ENCODE results near the gene PRSS50. TPM values are rescaled to one million over a fixed set of nuclear protein-coding genes. Genes with fewer than 3 reads are reported as not detected.

The PRSS50 gene
- polyA plus RNA-seq, 3 donors = 2.9 to 4.8 (median 3.2) TPM

DNA sequence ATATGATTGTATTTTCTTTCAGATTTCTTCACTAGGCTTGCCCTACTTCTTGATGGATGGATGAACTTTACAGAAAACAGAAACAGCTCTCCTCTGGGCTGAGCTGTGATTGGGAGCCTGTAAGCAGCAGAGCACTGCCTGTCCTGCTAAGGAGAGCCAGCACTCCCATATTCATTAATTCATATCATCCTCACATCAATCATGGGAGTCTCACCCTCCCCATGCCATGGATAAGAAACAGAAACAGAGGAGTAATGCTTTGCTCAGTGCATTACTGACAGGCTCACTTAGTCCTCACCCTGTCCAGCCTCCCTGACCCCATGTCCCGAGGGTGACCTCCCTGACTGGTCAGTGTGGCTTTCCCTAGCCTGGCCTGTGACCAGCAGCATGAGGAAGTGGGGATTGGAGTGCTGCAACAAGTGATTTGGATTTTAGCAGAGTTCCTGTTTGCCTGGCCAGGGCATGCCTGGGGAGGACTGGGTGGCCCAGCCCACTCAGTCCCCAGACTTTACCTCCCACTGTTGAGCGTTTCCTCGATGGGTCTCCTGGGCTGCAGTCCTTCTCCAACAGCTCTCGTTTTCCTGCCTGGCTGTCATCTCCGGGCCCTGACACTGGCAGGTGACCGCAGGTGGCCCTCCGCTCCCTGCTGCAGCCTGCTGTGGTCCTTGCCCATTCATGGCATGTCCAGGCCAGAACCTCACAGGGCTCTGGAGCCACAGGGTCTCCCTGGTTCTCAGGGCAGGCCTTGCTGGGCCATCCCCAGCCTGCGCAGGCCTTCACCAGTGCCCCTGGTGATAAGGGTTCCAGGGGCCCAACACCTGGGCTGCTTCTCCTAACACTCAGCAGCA lies 17.8 kb downstream of the PRSS50 start:
- DNase-seq (ENCODE audit: extremely low read depth in 1 of 11, low read depth in 9 of 11, low spot score in 4 of 11) = no peak

DNA sequence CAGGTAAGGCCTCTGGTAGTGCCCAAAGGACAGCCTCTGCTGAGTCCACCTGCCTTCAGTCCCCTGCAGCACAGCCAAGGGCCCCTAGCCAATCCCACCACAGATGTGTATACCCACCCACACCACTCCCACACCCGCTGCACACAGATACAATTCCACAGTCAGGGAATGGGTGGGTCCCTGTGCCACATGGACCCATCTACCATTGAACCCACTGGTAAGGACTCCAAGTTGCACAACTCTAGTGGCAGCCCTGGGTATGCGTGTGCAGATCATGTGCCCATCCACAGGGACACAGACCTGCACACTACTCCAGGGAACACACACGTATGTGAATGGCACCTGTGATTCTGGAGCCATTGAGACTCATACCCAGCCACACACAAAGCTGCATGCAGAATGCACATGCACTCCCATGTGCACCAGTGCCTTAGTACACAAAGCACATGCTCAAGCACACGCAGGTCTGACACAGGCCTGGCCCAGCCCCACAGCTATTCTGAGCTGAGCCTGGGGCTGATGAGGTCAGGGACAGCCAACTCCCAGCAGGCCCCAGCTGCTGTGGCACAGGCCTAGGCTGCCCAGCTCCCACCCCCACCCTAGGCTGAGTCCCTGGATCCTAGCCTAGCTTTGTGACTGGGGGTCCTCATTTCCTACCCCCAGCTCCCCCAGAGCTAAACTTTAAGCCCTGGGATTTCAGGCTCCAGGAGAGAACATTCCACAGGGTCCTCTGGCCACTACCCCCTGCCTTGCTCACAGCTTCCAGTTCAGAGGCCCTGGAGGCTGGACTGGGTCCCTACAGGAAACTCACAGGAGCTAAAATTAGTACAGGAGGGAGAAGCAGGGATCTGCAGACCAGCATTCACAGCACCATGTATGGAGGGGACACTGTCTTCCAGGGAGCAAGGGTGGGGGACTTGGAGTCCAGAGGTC lies 21.4 kb downstream of the PRSS50 start:
- DNase-seq (ENCODE audit: extremely low read depth in 1 of 11, low read depth in 9 of 11, low spot score in 4 of 11) = no peak

DNA sequence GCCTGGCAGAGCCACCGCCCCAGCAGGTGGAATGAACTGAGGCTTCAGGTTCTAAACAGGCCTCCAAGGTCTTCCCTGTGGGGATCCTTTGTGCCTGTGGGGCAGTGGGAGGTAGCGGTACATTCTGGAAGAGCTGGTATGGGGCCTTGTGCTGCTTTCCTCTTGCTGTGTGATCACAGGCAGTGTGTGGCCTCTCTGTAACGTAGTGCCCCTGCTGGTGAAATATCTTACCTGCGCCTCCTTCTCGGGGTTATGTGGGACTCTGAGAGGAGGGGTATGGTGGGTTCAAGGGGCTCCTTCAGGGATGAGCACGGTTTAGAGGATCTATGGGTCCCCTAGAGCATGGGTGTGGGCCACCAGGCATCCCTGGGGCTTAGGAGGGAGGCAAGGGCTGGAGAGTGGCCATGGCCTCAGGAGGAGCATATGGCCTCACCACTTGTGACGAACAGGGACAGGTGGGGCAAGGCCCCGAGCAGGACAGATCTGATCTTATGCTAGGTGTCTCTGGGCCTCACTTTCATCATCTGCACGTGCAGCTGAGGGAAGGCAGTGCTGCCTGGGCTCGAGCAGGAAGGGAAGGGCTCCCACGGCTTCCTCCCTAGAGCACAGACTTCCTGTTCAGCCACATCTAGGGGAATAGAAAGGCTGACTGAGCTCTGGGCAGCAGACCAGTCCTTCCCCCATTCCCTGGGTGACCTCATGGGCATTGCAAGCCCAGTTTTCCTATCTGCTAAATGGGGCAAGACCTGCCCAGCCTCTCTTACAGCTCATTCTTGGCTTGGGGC lies 22.3 kb downstream of the PRSS50 start:
- no peak for DNase-seq (ENCODE audit: extremely low read depth in 1 of 11, low read depth in 9 of 11, low spot score in 4 of 11)

DNA sequence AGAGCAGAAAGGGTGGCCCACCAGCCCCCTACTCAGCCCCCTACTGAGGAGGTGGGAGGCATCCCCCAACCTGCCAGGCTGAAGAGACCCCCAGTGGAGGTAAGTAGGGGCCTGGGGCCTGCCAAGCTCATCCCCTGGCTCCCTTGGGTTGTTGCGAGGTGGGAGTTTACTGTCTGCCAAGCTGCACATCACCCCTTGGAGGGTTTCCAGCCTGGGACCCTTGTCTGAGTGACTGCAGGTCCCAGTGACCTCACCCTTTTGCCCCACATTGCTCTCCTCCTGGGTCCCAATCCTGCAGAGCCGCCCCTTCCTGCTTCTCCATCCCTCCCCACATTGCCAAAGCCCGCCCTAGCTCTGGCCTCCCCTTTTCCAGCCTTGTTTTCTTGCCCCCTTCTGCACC lies 23.1 kb downstream of the PRSS50 start:
- DNase-seq (ENCODE audit: extremely low read depth in 1 of 11, low read depth in 9 of 11, low spot score in 4 of 11) = no peak

DNA sequence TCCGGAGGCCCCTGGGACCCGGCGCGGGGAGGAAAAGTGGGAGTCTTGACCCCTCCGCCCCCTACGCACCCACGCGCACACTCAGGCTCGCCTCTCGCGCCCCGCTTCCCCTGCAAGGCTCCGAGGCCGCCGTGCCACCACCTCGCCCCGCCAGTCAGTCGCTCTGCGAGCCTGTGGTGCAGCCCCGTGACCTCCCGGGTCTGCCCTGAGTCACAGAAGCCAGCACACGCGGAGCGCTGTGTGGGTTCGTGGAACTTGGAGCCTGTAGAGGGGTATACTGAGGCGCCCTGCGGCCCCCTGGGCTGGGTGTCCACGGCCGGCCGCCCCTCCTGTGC lies 23.8 kb downstream of the PRSS50 start:
- DNase-seq (ENCODE audit: extremely low read depth in 1 of 11, low read depth in 9 of 11, low spot score in 4 of 11) = no peak

DNA sequence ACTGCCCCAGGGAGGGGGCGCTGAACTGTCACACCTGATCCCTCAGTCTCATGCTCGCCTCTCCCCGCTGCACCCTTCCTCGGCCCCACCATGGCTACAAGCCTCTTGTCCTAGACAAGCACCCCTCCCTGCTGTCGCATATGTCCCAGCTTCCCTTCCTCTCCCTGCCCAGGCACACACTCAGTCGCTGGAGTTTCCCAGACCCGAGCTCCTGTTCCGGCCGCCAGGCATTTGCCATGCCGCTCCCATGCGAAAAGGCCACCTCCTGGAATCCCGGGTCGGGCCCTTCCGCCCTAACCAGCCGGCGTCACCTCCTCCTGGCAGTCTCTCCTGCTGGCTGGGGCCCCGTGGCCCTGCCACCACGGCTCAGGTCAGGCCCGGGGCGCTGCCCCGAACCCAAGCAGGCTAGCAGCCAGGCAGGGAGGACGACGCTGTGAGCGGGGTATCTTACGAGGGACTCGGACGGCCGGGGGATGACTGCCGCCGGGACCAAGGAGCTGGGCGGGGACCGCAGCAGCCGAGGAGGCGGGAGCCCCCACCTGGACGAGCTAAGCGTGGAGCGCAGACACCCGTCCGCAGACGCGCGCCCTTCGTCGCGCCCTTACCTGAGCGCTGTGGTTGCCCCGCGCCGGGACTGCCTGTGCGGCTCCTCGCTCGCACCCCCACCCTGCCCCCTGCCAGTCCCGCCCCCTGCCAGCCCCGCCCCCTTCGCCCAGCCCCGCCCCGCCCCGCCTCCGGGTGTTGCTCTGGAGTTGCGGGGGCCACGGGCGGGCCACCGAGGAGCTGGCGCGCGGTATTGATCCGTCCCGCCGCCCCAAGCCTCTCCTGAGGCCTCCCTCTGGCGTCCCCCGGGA lies 24.4 kb downstream of the PRSS50 start, which contains the start of gene ALS2CL:
ALS2CL (minus strand) TSS at position 642 of the 854 bp plus-strand sequence. CDS start 4,239 bp downstream, outside the sequence.
- no peak for DNase-seq (ENCODE audit: extremely low read depth in 1 of 11, low read depth in 9 of 11, low spot score in 4 of 11)

DNA sequence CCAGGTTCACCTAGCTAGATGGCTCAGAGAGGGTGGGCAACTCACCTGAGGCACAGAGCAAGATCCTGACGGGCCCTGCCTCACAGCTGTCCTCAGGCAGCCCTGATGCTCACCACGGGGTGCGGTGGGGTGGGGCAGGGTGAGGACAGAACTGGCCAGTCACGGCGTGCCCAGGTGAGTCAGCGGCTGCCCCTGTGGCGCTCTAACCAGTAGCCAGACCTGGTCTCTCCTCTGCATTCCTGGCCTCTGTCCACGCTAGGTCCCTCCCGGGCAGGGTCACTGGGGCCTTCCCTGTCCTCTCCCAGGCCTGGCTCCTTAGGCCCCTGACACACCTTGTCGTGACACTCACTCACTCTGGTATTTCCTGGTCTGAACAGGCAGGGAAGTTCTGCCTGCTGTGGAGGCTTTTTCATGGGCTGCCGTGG lies 25.1 kb downstream of the PRSS50 start:
- DNase-seq (ENCODE audit: extremely low read depth in 1 of 11, low read depth in 9 of 11, low spot score in 4 of 11) = no peak

DNA sequence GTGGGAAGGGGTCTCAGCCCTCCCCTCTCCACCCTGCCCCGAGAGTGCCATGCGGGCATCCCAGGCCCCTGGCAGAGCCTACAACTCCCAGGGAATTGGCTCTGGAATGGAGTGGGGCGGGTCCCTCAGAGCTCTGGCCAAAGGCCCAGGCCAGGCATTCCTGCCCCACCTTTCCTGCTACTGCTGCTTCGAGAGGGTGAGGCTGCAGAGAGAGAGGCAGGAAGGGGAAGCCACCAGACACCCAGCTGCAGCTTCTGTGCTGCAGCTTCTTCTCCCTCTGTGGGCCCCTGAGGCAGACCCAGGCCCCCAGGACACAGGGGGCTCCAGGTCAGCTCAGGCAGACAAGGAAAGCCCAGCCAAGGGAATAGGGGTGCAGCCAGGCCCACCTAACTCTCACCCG lies 26.9 kb downstream of the PRSS50 start:
- no peak for DNase-seq (ENCODE audit: extremely low read depth in 1 of 11, low read depth in 9 of 11, low spot score in 4 of 11)

DNA sequence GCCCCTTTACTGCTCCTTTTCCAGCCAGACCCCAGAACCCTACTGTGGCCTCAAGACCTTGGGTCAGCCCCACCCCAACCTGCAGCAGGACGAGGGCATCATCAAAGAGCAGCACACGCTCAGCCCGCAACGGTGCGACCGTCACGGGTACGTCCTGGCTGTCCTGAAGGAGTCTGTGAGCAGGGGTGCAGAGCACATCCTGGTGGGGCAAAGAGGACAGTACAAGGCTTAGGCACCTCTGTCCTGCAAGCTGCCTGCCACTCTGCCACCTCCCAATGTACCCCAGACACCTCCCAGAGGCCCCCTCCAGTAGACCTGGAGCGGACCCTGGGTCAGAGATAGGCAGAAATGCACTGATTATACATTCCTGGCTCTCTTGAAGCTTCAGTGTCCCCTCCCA lies 32.2 kb downstream of the PRSS50 start:
- no peak for DNase-seq (ENCODE audit: extremely low read depth in 1 of 11, low read depth in 9 of 11, low spot score in 4 of 11)

DNA sequence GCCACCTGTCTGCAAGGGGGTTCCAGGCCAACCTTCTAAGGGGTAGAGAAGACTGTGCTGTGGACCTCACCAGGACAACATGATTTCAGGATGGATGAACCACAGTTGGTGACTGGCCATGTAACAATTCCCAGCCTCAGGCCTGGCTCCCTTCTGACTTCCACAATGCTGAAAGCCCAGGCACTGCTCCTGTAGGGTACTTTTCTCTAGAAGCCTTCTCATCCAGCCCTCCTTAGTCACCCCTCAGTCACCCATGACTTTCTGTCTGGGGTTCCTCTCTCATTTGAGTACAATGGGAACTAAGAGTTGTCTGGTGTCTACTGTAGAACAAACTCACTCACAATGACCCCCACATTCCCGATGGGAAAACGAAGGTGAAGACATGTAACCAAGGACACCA lies 32.8 kb downstream of the PRSS50 start:
- no peak for DNase-seq (ENCODE audit: extremely low read depth in 1 of 11, low read depth in 9 of 11, low spot score in 4 of 11)

DNA sequence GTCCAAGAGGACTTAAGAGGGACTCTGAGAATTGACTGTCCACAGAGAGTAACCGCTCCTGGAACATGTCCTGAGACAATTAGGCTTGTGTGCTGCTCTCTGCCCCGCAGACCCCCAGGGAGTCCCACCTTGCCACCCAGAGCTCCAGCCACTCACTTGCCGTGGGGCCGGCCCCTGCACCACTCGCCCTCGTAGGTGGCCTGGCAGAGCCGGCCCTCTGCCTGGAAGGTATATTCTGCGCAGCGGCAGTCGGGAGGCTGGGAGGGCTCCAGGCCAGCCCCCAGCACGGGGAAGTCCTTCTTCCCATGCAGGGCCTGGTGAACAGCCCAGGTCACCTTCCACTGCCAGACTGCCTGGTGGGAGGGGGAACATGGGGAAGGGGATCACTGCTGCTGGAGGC lies 34.7 kb downstream of the PRSS50 start:
- DNase-seq (ENCODE audit: extremely low read depth in 1 of 11, low read depth in 9 of 11, low spot score in 4 of 11) = no peak

DNA sequence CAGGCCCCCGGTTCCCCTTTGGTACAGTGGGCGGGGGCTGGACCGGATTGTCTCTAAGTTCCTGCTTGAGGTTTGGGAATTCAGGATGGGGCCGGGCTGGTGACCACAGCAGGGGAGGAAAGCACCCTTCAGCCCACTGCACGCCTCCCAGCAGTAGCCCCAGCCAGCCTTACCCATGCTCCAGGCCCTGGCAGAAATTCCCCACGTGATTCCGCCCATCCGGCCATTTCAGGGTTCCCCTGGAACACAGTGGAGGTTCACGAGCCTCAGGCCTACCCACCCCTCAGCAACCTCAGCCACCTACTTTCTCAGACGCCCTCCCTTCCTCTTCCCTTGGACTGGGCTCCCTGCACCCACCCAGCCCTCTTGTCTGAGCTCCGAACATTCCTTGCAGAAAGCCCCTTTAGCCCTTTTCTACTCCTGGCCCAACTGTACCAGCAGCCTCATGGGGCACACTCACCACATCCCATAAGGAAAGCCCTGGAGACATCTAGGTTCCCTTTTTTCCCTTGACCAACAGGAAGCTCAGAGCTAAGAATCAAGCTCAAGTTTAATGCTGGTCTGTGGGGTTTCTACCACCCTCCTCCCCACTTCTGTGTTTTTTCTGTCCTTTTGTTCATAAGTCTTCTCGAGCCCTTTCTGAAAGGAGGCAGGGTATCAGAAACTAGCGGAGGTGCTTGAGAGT lies 35.7 kb downstream of the PRSS50 start:
- DNase-seq (ENCODE audit: extremely low read depth in 1 of 11, low read depth in 9 of 11, low spot score in 4 of 11) = no peak

DNA sequence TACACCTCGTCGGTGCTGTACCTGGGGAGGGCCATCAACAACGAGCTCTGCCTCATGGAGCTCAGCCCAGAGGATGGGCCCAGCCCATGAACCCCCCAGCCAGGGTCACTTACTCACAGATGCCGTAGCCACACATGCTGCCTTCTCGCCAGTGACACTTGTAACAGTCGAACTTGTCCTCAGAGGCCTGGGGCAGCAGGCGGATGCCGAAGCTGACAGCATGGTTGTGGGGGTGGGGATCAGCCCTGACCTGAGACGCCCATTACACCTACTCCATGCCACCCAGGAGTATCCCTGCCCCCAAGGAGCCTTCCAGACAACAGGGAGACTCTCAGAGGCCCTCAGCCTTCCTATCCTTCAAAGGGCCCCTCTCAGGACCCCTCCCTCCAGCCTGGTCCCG lies 36.3 kb downstream of the PRSS50 start:
- DNase-seq (ENCODE audit: extremely low read depth in 1 of 11, low read depth in 9 of 11, low spot score in 4 of 11) = no peak

DNA sequence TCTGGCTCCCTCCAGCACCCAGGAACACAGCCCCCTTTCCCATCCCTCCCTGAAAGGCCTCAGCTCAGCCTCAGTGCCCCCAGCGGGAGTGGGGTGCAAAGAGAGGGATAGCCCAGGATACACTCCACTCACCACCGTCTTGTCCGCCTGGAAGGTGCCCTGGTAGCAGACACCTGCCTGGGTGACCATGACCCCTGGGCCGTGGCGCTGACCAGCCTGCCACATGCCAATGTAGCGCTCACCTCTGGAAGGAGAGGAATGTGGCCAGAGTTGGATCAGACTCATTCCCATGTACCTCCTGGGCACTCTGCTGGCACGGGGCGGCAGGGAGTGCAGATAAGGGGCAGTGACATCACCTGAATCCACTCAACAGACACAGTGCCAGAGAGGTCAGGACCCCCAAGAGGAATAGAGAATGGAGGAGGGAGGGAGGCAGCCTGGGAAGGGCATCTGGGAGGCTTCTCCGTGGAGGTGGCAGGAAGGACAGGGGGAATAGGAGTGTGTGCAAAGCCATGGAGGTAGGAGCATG lies 37.3 kb downstream of the PRSS50 start:
- no peak for DNase-seq (ENCODE audit: extremely low read depth in 1 of 11, low read depth in 9 of 11, low spot score in 4 of 11)

DNA sequence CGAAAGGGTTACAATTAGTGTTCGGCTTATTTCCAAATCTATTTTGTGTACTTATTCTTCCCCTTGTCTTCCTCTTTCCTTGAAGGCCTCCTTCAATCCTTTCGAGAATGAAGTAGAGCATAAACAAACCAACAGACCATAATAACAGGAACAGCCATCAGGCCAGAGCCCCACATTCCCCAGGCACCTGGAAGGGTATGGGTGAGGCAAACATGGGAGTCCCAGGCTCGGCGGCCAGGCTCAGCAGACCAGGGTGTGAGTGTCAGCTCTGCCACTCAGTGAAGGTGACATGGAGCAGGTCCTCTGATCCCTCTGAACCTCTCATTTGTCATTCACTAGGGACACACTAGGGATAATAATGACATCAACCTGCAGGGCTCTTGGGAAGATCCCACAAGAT lies 38.0 kb downstream of the PRSS50 start:
- DNase-seq (ENCODE audit: extremely low read depth in 1 of 11, low read depth in 9 of 11, low spot score in 4 of 11) = no peak

DNA sequence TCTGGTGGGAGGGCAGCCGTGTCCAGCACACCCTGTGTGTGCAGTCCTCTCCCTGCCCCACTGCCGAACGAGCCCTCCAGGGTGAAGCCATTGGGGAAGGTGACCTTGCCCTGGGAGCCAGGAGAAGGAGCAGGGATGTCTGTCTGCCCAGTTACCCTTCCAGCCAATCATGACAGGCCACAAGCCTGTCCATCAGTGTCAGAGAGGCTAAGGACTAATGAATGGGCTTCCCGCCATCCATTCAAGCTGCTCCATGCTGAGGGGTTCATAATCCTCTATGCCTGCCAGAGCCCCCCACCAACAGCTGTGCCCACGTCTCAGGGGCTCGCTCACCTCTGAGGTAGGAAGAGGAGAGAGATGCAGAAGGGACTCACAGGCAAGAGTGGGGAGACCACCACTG lies 39.4 kb downstream of the PRSS50 start:
- DNase-seq (ENCODE audit: extremely low read depth in 1 of 11, low read depth in 9 of 11, low spot score in 4 of 11) = no peak

DNA sequence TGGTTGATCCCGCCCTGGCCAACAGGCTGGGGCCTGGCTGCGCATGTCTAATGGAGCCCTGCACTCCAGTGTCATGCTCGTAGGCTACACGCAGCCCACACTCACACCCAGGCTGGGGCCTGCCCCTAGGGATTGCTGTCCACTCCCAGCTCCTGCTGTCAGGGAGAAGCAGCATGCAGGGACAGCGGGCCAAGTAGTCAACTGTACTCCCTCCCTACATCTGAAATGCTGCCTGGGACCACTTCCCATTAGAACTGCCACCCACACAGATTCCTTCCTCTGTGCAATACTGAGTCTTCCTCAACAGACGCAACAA lies 40.3 kb downstream of the PRSS50 start:
- DNase-seq (ENCODE audit: extremely low read depth in 1 of 11, low read depth in 9 of 11, low spot score in 4 of 11) = no peak
